Vagina (tissue), 2 donors: ENCODE data around the gene PHIP. TPM values are rescaled to one million over a fixed set of nuclear protein-coding genes. Genes with fewer than 3 reads are reported as not detected.

Source experiments
- DNase-seq, 2 donors: peaks; one replicate each; pipeline ENCODE4 v3.0.0-alpha.2; 2017; ENCODE audit errors: extremely low spot score in 2 of 2
- H3K27ac ChIP-seq: fragments of 200-600 bp; sonication (generic); one replicate; pipeline ENCODE4 v1.5.1; 2019
- H3K27me3 ChIP-seq: fragments of 200-600 bp; sonication (generic); one replicate; pipeline ENCODE4 v1.5.1; 2019
- H3K36me3 ChIP-seq, 2 donors: fragments of 200-600 bp; sonication (generic); one replicate each; pipeline ENCODE4 v1.5.1; 2017 to 2019
- H3K4me1 ChIP-seq: fragments of 200-600 bp; sonication (generic); one replicate; pipeline ENCODE4 v1.5.1; 2019
- H3K4me3 ChIP-seq, 2 donors: fragments of 200-600 bp; sonication (generic); 1 replicate in 1 of 2; 2 replicates in 1 of 2; pipeline ENCODE4 v1.5.1; 2016 to 2019
- H3K9me3 ChIP-seq: fragments of 200-600 bp; sonication (generic); one replicate; pipeline ENCODE4 v1.5.1; 2019
- POLR2A ChIP-seq, 2 donors: fragments of 450-650 bp; IDR thresholded peaks; one replicate each; pipeline ENCODE4 v1.6.1; 2017; ENCODE audit warnings: antibody characterized with exemption in 2 of 2, mild to moderate bottlenecking in 2 of 2, moderate library complexity in 2 of 2
- POLR2AphosphoS5 ChIP-seq, 2 donors: sonication (generic); formaldehyde crosslinking; IDR thresholded peaks; one replicate each; pipeline ENCODE4 v1.9.0; 2017; ENCODE audit warnings: antibody characterized with exemption in 2 of 2, mild to moderate bottlenecking in 2 of 2, low read depth in 1 of 2; ENCODE audit not compliant: insufficient read depth in 1 of 2
- intact Hi-C: fragments of 100-400 bp; cut with DNase I; formaldehyde crosslinking; loops from one replicate; pipeline ENCODE4 v1.15.1; 2023
- total RNA-seq: library from RNA; depleted of rRNA; stranded (reverse); fragments of >200 nt; gene quantifications from one replicate; pipeline ENCODE4 v1.2.3, GENCODE V29; 2016
- TF ChIP-seq, protein P1 (sequence below), 3 experiments: fragments of 450-650 bp in 2 of 3; fragments of 200-600 bp in 1 of 3; sonication (generic) in 1 of 3; IDR thresholded peaks; one replicate each; pipeline ENCODE4 v1.5.1; 2017 to 2019; ENCODE audit warnings: antibody characterized with exemption in 3 of 3, mild to moderate bottlenecking in 2 of 3, moderate library complexity in 2 of 3

Gene PHIP
- total RNA-seq, 1 donor from 2014 or later = 32.9 TPM

DNA sequence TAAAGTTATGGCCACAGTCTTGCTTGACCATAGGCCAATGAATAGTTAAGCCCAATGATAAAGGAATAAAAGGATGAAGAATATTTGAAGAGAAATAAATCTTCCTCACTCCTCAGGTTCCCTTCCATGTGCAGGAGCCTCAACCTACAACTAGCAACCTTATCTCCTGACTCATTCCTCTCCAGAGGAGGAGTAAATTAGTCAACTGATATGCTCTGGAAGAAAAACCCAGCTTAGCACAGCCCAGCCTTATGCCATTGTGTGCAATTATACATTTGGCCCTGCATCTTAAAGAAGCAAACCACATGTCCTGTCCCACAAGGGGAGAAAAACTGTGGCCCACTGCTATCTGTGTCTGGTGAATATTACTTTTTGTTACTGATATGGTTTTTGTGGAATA lies 82.1 kb downstream of the PHIP start:
- H3K4me1 ChIP-seq = no peaks in the 10 kb centered on the region
- no peaks in the 10 kb centered on the region for H3K9me3 ChIP-seq
- no peak overlapping the region for H3K27ac ChIP-seq
- no peak for DNase-seq
- H3K36me3 ChIP-seq = peaks cover 0 to 55% of the 10 kb centered on the region in 2 donors
- H3K27me3 ChIP-seq = no peaks in the 10 kb centered on the region
- H3K4me3 ChIP-seq = no peak overlapping the region
- intact Hi-C loops = no loop called here
- no peak for TF ChIP-seq POLR2A (IDR thresholded peaks at IDR 0.05)
- TF ChIP-seq, protein P1, sequence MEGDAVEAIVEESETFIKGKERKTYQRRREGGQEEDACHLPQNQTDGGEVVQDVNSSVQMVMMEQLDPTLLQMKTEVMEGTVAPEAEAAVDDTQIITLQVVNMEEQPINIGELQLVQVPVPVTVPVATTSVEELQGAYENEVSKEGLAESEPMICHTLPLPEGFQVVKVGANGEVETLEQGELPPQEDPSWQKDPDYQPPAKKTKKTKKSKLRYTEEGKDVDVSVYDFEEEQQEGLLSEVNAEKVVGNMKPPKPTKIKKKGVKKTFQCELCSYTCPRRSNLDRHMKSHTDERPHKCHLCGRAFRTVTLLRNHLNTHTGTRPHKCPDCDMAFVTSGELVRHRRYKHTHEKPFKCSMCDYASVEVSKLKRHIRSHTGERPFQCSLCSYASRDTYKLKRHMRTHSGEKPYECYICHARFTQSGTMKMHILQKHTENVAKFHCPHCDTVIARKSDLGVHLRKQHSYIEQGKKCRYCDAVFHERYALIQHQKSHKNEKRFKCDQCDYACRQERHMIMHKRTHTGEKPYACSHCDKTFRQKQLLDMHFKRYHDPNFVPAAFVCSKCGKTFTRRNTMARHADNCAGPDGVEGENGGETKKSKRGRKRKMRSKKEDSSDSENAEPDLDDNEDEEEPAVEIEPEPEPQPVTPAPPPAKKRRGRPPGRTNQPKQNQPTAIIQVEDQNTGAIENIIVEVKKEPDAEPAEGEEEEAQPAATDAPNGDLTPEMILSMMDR (IDR thresholded peaks at IDR 0.05) = no peak
- no peak for TF ChIP-seq POLR2AphosphoS5 (IDR thresholded peaks at IDR 0.05; ENCODE audit: insufficient read depth in 1 of 2, low read depth in 1 of 2)

DNA sequence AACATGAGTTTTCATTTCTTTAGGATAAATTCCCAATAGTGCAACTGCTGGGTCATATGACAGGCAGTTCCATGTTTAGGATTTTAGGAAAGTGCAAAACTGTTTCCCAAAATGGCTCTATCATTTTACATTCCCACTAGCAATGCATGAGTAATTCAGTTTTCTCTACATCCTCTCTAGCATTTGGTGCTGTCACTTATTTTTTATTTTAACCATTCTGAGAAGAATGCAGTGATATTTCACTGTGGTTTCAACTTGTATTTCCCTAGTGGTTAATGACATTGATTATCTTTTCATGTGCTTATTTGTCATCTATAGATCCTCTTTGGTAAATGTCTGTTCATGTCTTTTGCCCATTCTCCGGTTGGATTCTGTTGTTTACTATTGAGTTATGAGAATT lies 82.7 kb downstream of the PHIP start:
- no peak for DNase-seq
- no peaks in the 10 kb centered on the region for H3K4me1 ChIP-seq
- H3K27me3 ChIP-seq = no peaks in the 10 kb centered on the region
- H3K9me3 ChIP-seq = no peaks in the 10 kb centered on the region
- H3K27ac ChIP-seq = no peak overlapping the region
- no peak overlapping the region for H3K4me3 ChIP-seq
- TF ChIP-seq POLR2AphosphoS5 (IDR thresholded peaks at IDR 0.05; ENCODE audit: insufficient read depth in 1 of 2, low read depth in 1 of 2) (no peak), POLR2A (IDR thresholded peaks at IDR 0.05) (no peak)
- TF ChIP-seq, protein P1 (IDR thresholded peaks at IDR 0.05) = no peak
- peaks cover 0 to 60% of the 10 kb centered on the region in 2 donors for H3K36me3 ChIP-seq
- intact Hi-C loops = no loop called here

DNA sequence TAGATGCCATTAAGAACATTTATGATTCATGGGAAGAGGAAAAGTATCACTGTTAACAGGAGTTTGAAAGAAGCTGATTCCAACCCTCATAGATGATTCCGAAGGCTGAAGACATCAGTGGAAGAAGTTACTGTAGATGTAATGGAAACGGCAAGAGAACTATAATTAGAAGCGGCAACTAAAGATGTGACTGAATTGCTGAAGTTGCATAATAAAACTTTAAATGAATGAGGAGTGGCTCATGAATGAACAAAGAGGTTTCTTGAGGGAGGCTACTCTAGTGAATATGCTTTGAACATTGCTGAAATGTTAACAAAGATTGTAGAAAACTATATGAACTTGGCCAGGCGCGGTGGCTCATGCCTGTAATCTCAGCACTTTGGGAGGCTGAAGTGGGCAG lies 84.1 kb downstream of the PHIP start:
- Histone ChIP-seq H3K9me3 (no peaks in the 10 kb centered on the region), H3K27me3 (no peaks in the 10 kb centered on the region), H3K27ac (no peak overlapping the region), H3K4me1 (no peaks in the 10 kb centered on the region), H3K36me3 (peaks cover 0 to 70% of the 10 kb centered on the region in 2 donors), H3K4me3 (no peak overlapping the region)
- no peak for DNase-seq
- intact Hi-C loops = no loop called here
- TF ChIP-seq, protein P1 (IDR thresholded peaks at IDR 0.05) = no peak

DNA sequence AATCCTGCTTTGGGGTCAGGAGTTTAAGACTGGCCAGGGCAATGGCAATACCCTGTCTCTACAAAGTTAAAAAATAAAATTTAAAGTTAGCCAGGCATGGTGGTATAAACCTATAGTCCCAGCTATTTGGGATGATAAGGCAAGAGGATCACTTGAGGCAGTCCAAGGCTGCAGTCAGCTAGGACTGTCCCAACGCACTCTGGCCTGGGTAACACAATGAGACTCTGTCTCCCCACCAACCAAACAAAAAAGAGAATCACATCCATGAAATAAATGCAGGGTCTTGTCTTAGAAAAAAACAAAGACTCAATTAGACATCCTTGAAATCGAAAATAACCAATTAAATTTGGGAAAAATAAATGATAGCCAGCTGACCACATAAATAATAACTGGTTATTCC lies 88.9 kb downstream of the PHIP start:
- Histone ChIP-seq H3K36me3 (peaks cover 0 to 85% of the 10 kb centered on the region in 2 donors), H3K4me1 (no peaks in the 10 kb centered on the region), H3K4me3 (no peak overlapping the region), H3K27me3 (no peaks in the 10 kb centered on the region), H3K27ac (no peak overlapping the region), H3K9me3 (no peaks in the 10 kb centered on the region)
- TF ChIP-seq, protein P1 (IDR thresholded peaks at IDR 0.05) = no peak
- no peak for TF ChIP-seq POLR2A (IDR thresholded peaks at IDR 0.05)
- no peak for TF ChIP-seq POLR2AphosphoS5 (IDR thresholded peaks at IDR 0.05; ENCODE audit: insufficient read depth in 1 of 2, low read depth in 1 of 2)
- no peak for DNase-seq
- intact Hi-C loops = no loop called here

DNA sequence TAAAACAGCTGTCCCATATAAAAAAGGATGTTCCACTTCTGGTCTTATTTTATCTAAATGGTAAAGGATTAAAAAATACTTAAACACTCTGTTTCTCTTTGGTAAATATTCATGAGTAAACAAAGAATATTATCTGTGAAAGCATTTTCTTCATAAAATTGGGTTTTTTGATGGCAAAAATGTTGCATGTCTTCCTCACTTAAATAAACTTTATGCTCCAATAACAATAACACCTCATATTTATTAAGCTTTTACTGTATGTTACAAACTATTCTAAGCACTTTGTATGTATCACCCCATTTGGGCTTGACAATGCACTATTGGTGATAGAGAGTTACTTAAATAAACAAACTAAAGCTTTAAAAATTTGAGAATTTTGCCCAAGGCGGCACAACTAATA lies 91.9 kb downstream of the PHIP start:
- no peak overlapping the region for H3K4me3 ChIP-seq
- intact Hi-C loops = no loop called here
- no peaks in the 10 kb centered on the region for H3K4me1 ChIP-seq
- H3K9me3 ChIP-seq = no peaks in the 10 kb centered on the region
- peaks cover 0 to 82% of the 10 kb centered on the region in 2 donors for H3K36me3 ChIP-seq
- H3K27me3 ChIP-seq = no peaks in the 10 kb centered on the region
- TF ChIP-seq, protein P1 (IDR thresholded peaks at IDR 0.05) = no peak
- DNase-seq = no peak
- H3K27ac ChIP-seq = no peak overlapping the region
